ENCODE measurements around the gene PRDM16. TPM values are rescaled to one million over a fixed set of nuclear protein-coding genes. Genes with fewer than 3 reads are reported as not detected.

Gene PRDM16
- total RNA-seq, 1 donor from 2014 or later = 84.2 TPM

DNA sequence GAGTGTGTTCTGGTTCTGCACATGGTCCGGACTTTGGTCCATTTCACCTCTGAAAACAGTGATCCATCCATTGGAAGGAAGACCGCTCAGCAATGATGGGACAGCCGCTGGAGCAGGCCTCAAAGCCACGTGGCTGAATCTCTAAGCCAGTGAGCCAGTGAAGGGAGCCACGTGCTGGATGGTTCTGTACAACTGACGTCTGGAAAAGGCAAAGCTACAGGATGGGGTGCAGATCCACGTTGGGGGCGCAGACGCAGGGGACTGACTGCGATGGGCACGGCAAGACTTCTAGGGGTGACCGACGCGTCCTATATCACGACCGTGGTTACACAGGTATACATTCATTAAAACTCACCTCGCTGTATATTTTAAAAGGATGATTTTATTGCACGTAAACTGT is 375.3 kb downstream of the PRDM16 start:
- TF ChIP-seq CTCF (IDR thresholded peaks at IDR 0.05) = no peak
- H3K4me1 ChIP-seq = no peaks in the 10 kb centered on the region
- no peaks in the 10 kb centered on the region for H3K27me3 ChIP-seq
- H3K36me3 ChIP-seq = no peaks in the 10 kb centered on the region
- H3K4me3 ChIP-seq = no peak overlapping the region
- no peak for DNase-seq (ENCODE audit: low spot score in 2 of 2)
- intact Hi-C loops (cut with DNase I) = no loop called here
- no peak overlapping the region for H3K27ac ChIP-seq
- H3K9me3 ChIP-seq = peaks cover 0 to 9% of the 10 kb centered on the region in 2 donors

GRCh38 chr1:3444736-3445135 is 375.7 kb downstream of the PRDM16 start:
- intact Hi-C loops (cut with DNase I) = no loop called here
- H3K4me3 ChIP-seq = no peak overlapping the region

DNA sequence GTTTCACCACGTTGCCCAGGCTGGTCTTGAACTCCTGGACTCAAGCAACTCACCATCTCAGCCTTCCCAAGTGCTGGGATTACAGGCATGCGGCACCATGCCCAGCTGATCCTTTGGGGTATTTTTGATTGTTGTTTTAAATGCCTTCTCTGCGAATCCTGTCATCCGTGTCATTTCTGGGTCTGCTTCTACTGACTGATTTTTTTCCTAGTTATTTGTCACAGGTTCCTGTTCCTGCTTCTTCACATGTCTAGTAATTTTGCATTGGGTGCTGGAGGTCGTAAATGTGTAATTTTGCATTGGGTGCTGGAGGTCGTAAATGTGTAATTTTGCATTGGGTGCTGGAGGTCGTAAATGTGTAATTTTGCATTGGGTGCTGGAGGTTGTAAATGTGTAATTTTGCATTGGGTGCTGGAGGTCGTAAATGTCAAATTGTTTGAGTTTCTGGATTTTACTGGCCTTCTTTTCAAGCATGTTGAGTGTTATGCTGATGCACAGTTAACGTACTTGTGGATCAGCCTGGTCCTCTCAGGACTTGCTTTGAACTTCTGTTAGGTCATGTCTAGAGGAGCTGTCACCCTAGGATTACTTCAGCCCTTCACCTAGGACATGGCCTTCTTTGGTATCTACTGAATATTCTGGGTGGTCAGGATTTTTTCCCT is 381.3 kb downstream of the PRDM16 start:
- Histone ChIP-seq H3K36me3 (no peaks in the 10 kb centered on the region), H3K4me3 (no peak overlapping the region), H3K4me1 (peaks cover 7 to 9% of the 10 kb centered on the region in 2 donors), H3K27me3 (no peaks in the 10 kb centered on the region), H3K27ac (no peak overlapping the region), H3K9me3 (peaks cover 0 to 9% of the 10 kb centered on the region in 2 donors)
- TF ChIP-seq CTCF (IDR thresholded peaks at IDR 0.05) = no peak
- intact Hi-C loops (cut with DNase I) = loop anchor here (5.0 kb wide), 1 partner anchor 272 kb away; no protein-coding TSS in a partner anchor
- DNase-seq (ENCODE audit: low spot score in 2 of 2) = no peak

More at GRCh38 chr1:3444736-3445135, 375.7 kb downstream of the PRDM16 start:
- H3K36me3 ChIP-seq = no peaks in the 10 kb centered on the region
- H3K4me1 ChIP-seq = no peaks in the 10 kb centered on the region
- no peak for TF ChIP-seq CTCF (IDR thresholded peaks at IDR 0.05)
- no peak overlapping the region for H3K27ac ChIP-seq
- H3K9me3 ChIP-seq = peaks cover 0 to 9% of the 10 kb centered on the region in 2 donors
- no peaks in the 10 kb centered on the region for H3K27me3 ChIP-seq
- no peak for DNase-seq (ENCODE audit: low spot score in 2 of 2)

DNA sequence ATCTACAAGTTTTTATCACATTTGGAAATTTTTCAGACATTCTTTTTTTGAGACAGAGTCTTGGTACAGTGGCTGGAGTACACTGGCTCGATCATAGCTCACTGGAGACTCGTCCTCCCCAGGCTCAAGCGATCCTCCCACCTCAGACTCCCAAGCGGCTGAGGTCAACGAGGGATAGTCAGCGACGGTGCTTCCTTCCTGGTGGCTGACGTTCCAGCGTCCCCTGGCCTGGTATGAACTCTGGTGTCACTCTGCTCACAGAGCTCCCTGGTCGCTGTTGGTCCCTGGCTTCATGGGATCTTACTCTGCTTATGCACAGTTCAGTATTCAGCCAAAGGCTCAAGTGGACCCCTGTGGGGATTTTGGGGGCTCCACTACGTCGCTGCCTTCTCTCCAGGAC is 382.0 kb downstream of the PRDM16 start:
- Histone ChIP-seq H3K4me1 (peaks cover 7 to 9% of the 10 kb centered on the region in 2 donors), H3K4me3 (no peak overlapping the region), H3K9me3 (peaks cover 0 to 5% of the 10 kb centered on the region in 2 donors), H3K27me3 (no peaks in the 10 kb centered on the region), H3K27ac (no peak overlapping the region), H3K36me3 (no peaks in the 10 kb centered on the region)
- TF ChIP-seq CTCF (IDR thresholded peaks at IDR 0.05) = no peak
- DNase-seq (ENCODE audit: low spot score in 2 of 2) = no peak
- intact Hi-C loops (cut with DNase I) = loop anchor here (5.0 kb wide), 1 partner anchor 271 kb away; no protein-coding TSS in a partner anchor

GRCh38 chr1:3451994-3452865 is 383.2 kb downstream of the PRDM16 start:
- no peak overlapping the region for H3K27ac ChIP-seq
- intact Hi-C loops (cut with DNase I) = loop anchor here (2.0 to 5.0 kb wide), 2 partner anchors 270 to 351 kb away; no protein-coding TSS in a partner anchor
- H3K4me3 ChIP-seq = no peak overlapping the region
- no peaks in the 10 kb centered on the region for H3K9me3 ChIP-seq
- no peaks in the 10 kb centered on the region for H3K27me3 ChIP-seq
- DNase-seq (ENCODE audit: low spot score in 2 of 2) = no peak
- H3K36me3 ChIP-seq = no peaks in the 10 kb centered on the region
- H3K4me1 ChIP-seq = peaks cover 7 to 9% of the 10 kb centered on the region in 2 donors
- no peak for TF ChIP-seq CTCF (IDR thresholded peaks at IDR 0.05)

Data from ascending aorta (tissue), 2 donors.